ENCODE measurements around the gene GIMAP8. TPM values are rescaled to one million over a fixed set of nuclear protein-coding genes. Genes with fewer than 3 reads are reported as not detected.

Gene GIMAP8
- total RNA-seq, 1 donor from 2014 or later: not detected

DNA sequence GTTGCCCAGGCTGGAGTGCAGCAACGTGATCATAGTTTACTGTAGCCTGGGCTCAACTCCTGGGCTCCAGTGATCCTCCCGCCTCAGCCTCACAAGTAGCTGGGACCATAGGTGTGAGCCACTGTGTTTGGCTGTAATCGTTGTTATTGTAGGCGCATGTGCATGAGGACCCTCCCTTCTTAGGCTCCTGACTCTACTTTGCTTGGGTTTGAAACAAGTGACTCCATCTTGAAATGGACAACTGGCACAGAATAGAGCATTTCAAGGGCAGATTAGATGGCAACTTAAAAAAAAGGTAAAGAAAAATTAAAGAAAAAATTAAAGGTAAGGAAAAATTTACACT is 15.4 kb upstream of the GIMAP8 start:
- H3K36me3 Mint-ChIP-seq: no peaks in the 10 kb centered on the region
- TF ChIP-seq EZH2 (IDR thresholded peaks at IDR 0.05) (no peak), EZH2phosphoT487 (IDR thresholded peaks at IDR 0.05) (no peak)
- TF ChIP-seq, protein P1, sequence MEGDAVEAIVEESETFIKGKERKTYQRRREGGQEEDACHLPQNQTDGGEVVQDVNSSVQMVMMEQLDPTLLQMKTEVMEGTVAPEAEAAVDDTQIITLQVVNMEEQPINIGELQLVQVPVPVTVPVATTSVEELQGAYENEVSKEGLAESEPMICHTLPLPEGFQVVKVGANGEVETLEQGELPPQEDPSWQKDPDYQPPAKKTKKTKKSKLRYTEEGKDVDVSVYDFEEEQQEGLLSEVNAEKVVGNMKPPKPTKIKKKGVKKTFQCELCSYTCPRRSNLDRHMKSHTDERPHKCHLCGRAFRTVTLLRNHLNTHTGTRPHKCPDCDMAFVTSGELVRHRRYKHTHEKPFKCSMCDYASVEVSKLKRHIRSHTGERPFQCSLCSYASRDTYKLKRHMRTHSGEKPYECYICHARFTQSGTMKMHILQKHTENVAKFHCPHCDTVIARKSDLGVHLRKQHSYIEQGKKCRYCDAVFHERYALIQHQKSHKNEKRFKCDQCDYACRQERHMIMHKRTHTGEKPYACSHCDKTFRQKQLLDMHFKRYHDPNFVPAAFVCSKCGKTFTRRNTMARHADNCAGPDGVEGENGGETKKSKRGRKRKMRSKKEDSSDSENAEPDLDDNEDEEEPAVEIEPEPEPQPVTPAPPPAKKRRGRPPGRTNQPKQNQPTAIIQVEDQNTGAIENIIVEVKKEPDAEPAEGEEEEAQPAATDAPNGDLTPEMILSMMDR (IDR thresholded peaks at IDR 0.05): no peak
- no peak overlapping the region for H3K4me3 Mint-ChIP-seq
- Histone ChIP-seq H3F3A (ENCODE audit: low read depth) (no peaks in the 10 kb centered on the region), H3K36me3 (no peaks in the 10 kb centered on the region), H3K4me3 (no peak overlapping the region), H3K9ac (no peak overlapping the region), H3K27ac (no peak overlapping the region), H3K79me2 (ENCODE audit: low read depth) (no peaks in the 10 kb centered on the region), H3K9me3 (ENCODE audit: low read depth) (no peaks in the 10 kb centered on the region), H4K20me1 (ENCODE audit: low read depth) (no peaks in the 10 kb centered on the region), H2AFZ (replicated peaks) (no peak overlapping the region), H3K27me3 (peaks cover 13% of the 10 kb centered on the region), H3K4me2 (no peak overlapping the region), H3K4me1 (no peaks in the 10 kb centered on the region)
- H3K27ac Mint-ChIP-seq: no peak overlapping the region
- H3K4me1 Mint-ChIP-seq: no peaks in the 10 kb centered on the region
- no peaks in the 10 kb centered on the region for H3K9me3 Mint-ChIP-seq
- peaks cover 2% of the 10 kb centered on the region for H3K27me3 Mint-ChIP-seq (ENCODE audit: insufficient read depth, low read depth)
- no peak for DNase-seq (ENCODE audit: low spot score)

DNA sequence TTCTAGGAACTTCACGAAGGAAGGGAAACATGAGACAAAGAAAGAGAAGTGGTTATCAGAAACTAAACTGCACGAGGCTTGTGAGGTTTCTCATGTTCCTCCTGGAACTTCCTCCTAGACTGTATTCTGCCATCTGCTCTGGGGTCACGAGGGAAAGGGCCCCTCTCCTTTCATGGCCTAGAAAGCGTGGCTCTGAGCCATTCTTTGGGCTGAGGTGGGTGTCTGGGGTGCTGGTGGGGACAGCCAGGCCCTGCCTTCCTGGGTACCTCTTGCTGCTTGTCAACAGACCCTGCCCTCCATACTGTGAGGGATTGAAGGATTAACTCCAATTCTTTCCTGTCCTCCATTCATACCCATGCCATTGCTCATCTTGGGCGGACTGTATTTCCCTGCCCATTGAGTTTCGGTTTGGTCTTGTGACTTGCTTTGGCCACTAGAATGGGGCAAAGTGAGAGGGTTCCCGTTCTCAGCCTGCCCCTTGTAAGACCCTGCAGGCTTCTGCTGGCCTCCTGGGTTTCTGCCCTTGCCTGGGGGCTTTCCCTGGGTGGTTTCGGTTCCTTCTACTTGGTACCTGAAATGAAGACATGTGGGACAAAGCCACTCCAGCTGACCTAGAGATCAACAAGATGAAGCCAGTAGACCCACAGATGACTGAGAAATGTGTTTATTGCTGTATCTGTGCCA is 14.9 kb upstream of the GIMAP8 start:
- no peak overlapping the region for H2AFZ ChIP-seq (replicated peaks)
- no peak overlapping the region for H3K4me3 ChIP-seq
- H3K27ac ChIP-seq: no peak overlapping the region
- Mint-ChIP-seq H3K27ac (no peak overlapping the region), H3K9me3 (no peaks in the 10 kb centered on the region), H3K27me3 (ENCODE audit: insufficient read depth, low read depth) (peaks cover 2% of the 10 kb centered on the region), H3K4me1 (no peaks in the 10 kb centered on the region), H3K36me3 (no peaks in the 10 kb centered on the region), H3K4me3 (no peak overlapping the region)
- H3K4me2 ChIP-seq: no peak overlapping the region
- H3K79me2 ChIP-seq (ENCODE audit: low read depth): no peaks in the 10 kb centered on the region
- H3F3A ChIP-seq (ENCODE audit: low read depth): no peaks in the 10 kb centered on the region
- no peaks in the 10 kb centered on the region for H3K4me1 ChIP-seq
- H3K9me3 ChIP-seq (ENCODE audit: low read depth): no peaks in the 10 kb centered on the region
- DNase-seq (ENCODE audit: low spot score): no peak
- no peaks in the 10 kb centered on the region for H3K36me3 ChIP-seq
- TF ChIP-seq EZH2 (IDR thresholded peaks at IDR 0.05): no peak
- TF ChIP-seq EZH2phosphoT487 (IDR thresholded peaks at IDR 0.05): no peak
- TF ChIP-seq, protein P1 (IDR thresholded peaks at IDR 0.05): no peak
- H3K27me3 ChIP-seq: peaks cover 18% of the 10 kb centered on the region
- H4K20me1 ChIP-seq (ENCODE audit: low read depth): no peaks in the 10 kb centered on the region
- H3K9ac ChIP-seq: no peak overlapping the region

DNA sequence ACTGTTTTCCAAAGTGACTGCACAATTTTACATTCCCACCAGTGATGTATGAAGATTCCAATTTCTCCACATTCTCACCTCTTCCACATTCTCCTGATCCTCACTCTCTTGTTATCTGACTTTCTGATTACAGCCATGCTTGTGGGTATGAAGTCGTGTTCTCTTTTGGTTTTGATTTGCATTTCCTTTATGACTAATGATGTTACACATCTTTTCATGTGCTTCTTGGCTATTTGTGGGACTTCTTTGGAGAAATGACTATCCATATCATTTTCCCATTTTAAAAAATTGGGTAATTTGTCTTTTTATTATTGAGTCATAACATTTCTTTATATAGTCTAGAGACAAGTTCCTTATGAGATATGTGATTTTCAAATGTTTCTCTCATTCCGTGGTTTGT is 10.5 kb upstream of the GIMAP8 start:
- Mint-ChIP-seq H3K9me3 (peaks cover 17% of the 10 kb centered on the region), H3K36me3 (peaks cover 4% of the 10 kb centered on the region), H3K27me3 (ENCODE audit: insufficient read depth, low read depth) (peaks cover 4% of the 10 kb centered on the region), H3K4me3 (no peak overlapping the region), H3K4me1 (no peaks in the 10 kb centered on the region), H3K27ac (no peak overlapping the region)
- no peaks in the 10 kb centered on the region for H3K4me1 ChIP-seq
- peaks cover 3% of the 10 kb centered on the region for H3K9me3 ChIP-seq (ENCODE audit: low read depth)
- H3K4me2 ChIP-seq: no peak overlapping the region
- TF ChIP-seq EZH2phosphoT487 (IDR thresholded peaks at IDR 0.05): no peak
- TF ChIP-seq EZH2 (IDR thresholded peaks at IDR 0.05): no peak
- TF ChIP-seq, protein P1 (IDR thresholded peaks at IDR 0.05): no peak
- peaks cover 27% of the 10 kb centered on the region for H3K27me3 ChIP-seq
- H2AFZ ChIP-seq (replicated peaks): no peak overlapping the region
- H4K20me1 ChIP-seq (ENCODE audit: low read depth): no peaks in the 10 kb centered on the region
- no peaks in the 10 kb centered on the region for H3K79me2 ChIP-seq (ENCODE audit: low read depth)
- no peak overlapping the region for H3K27ac ChIP-seq
- no peaks in the 10 kb centered on the region for H3K36me3 ChIP-seq
- no peak overlapping the region for H3K9ac ChIP-seq
- H3K4me3 ChIP-seq: no peak overlapping the region
- no peak for DNase-seq (ENCODE audit: low spot score)
- H3F3A ChIP-seq (ENCODE audit: low read depth): no peaks in the 10 kb centered on the region
